Tibial nerve (tissue), 4 donors: Measurements from ENCODE around the gene SNAPC1. TPM values are rescaled to one million over a fixed set of nuclear protein-coding genes. Genes with fewer than 3 reads are reported as not detected.

Experiments
- DNase-seq, 2 donors: peaks; one replicate each; pipeline ENCODE4 v3.0.0-alpha.2; 2019; ENCODE audit warnings: low spot score in 2 of 2
- H3K27ac ChIP-seq, 4 donors: fragments of 200-600 bp; sonication (generic) in 3 of 4; one replicate each; pipeline ENCODE4 v1.5.1; 2017 to 2019; ENCODE audit warnings: mild to moderate bottlenecking in 1 of 4
- H3K27me3 ChIP-seq, 2 donors: fragments of 200-600 bp; sonication (generic) in 1 of 2; one replicate each; pipeline versions ENCODE4 v1.5.1 to v1.6.0; 2017 to 2019
- H3K36me3 ChIP-seq, 3 donors: fragments of 200-600 bp; sonication (generic); one replicate each; pipeline ENCODE4 v1.5.1; 2018 to 2019
- H3K4me1 ChIP-seq, 4 donors: fragments of 200-600 bp; sonication (generic) in 3 of 4; one replicate each; pipeline ENCODE4 v1.5.1; 2017 to 2019
- H3K4me3 ChIP-seq, 4 donors: fragments of 200-600 bp; sonication (generic) in 3 of 4; one replicate each; pipeline ENCODE4 v1.5.1; 2017 to 2019; ENCODE audit warnings: mild to moderate bottlenecking in 1 of 4, moderate library complexity in 1 of 4
- H3K9me3 ChIP-seq, 4 donors: fragments of 200-600 bp; sonication (generic) in 3 of 4; one replicate each; pipeline ENCODE4 v1.5.1; 2017 to 2019
- EP300 ChIP-seq, 2 donors: sonication (generic); formaldehyde crosslinking; IDR thresholded peaks; one replicate each; pipeline ENCODE4 v1.6.1; 2017; ENCODE audit warnings: antibody characterized with exemption in 2 of 2, mild to moderate bottlenecking in 1 of 2
- POLR2A ChIP-seq, 2 donors: fragments of 450-650 bp; IDR thresholded peaks; one replicate each; pipeline ENCODE4 v1.6.1; 2017; ENCODE audit warnings: antibody characterized with exemption in 2 of 2, mild to moderate bottlenecking in 2 of 2, moderate library complexity in 2 of 2
- WGBS, 2 donors: methylation state at CpG; one replicate each; pipeline ENCODE4 v1.1.5; 2018; 5-methylcytosine and 5-hydroxymethylcytosine counted together
- total RNA-seq, 4 donors: library from RNA; depleted of rRNA; stranded (reverse); fragments of >200 nt; gene quantifications; one replicate each; pipeline ENCODE4 v1.1.0, GENCODE V29; 2016
- TF ChIP-seq, protein P1 (sequence below), 5 experiments: fragments of 200-600 bp in 3 of 5; fragments of 450-650 bp in 2 of 5; sonication (generic) in 3 of 5; IDR thresholded peaks; one replicate each; pipeline ENCODE4 v1.5.1; 2016 to 2019; ENCODE audit warnings: antibody characterized with exemption in 5 of 5, mild to moderate bottlenecking in 3 of 5, moderate library complexity in 2 of 5

SNAPC1 gene
- total RNA-seq, 4 donors from 2014 or later, result 6.3 to 14.4 (median 10.2) TPM

DNA sequence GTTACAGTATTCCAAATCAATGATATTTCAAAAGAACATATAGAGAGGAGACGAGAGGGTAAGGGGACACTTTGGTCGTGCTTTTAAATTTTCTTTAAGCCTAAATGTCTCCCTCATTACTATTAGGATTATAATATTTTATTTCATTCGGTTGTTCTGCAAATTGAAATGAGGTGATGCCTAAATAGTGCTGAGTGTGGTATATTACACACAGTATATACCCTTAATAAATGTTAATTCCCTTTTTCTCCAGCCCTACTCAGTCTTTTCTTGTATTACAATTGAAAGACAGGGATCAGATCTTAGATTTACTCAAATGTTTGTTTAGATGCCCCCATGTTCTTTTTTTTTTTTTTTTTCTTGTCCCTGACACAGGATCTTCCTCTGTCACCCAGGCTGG is 7.7 kb downstream of the SNAPC1 start:
- Histone ChIP-seq H3K9me3 (no peaks in the 10 kb centered on the region), H3K27me3 (no peaks in the 10 kb centered on the region), H3K36me3 (peaks cover 0 to 70% (median 0%) of the 10 kb centered on the region in 3 donors), H3K4me3 (no peak overlapping the region), H3K27ac (no peak overlapping the region), H3K4me1 (peaks cover 0 to 18% (median 0%) of the 10 kb centered on the region in 4 donors)
- WGBS, 2 donors, result 92 to 93% methylated on average over 3 of the region's 3 CpGs
- TF ChIP-seq, protein P1, sequence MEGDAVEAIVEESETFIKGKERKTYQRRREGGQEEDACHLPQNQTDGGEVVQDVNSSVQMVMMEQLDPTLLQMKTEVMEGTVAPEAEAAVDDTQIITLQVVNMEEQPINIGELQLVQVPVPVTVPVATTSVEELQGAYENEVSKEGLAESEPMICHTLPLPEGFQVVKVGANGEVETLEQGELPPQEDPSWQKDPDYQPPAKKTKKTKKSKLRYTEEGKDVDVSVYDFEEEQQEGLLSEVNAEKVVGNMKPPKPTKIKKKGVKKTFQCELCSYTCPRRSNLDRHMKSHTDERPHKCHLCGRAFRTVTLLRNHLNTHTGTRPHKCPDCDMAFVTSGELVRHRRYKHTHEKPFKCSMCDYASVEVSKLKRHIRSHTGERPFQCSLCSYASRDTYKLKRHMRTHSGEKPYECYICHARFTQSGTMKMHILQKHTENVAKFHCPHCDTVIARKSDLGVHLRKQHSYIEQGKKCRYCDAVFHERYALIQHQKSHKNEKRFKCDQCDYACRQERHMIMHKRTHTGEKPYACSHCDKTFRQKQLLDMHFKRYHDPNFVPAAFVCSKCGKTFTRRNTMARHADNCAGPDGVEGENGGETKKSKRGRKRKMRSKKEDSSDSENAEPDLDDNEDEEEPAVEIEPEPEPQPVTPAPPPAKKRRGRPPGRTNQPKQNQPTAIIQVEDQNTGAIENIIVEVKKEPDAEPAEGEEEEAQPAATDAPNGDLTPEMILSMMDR (IDR thresholded peaks at IDR 0.05), result no peak
- TF ChIP-seq EP300 (IDR thresholded peaks at IDR 0.05), result no peak
- no peak for TF ChIP-seq POLR2A (IDR thresholded peaks at IDR 0.05)
- no peak for DNase-seq

DNA sequence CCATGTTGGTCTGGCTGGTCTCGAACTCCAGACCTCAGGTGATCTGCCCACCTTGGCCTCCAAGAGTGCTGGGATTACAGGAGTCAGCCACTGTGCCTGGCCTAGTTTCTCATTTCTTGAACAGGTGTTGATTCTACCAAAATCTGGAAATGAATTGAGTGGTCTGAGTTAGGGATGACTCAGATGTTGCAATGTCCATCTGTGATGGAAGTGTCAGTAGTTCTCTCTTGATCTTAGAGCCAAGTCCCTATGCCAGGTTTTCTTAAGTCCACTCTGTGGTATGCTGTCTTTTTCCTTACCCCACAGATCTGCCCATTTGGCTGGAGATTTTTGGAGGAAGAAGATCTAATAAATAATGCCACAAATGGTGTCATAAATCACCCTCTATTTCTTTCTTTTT is 12.6 kb downstream of the SNAPC1 start:
- Histone ChIP-seq H3K27me3 (no peaks in the 10 kb centered on the region), H3K36me3 (peaks cover 0 to 86% (median 0%) of the 10 kb centered on the region in 3 donors), H3K4me1 (no peaks in the 10 kb centered on the region), H3K4me3 (no peak overlapping the region), H3K27ac (no peak overlapping the region), H3K9me3 (no peaks in the 10 kb centered on the region)
- TF ChIP-seq, protein P1 (IDR thresholded peaks at IDR 0.05), result no peak
- no peak for TF ChIP-seq POLR2A (IDR thresholded peaks at IDR 0.05)
- no peak for TF ChIP-seq EP300 (IDR thresholded peaks at IDR 0.05)
- WGBS, 2 donors, result 92 to 100% methylated on average over 1 of the region's 1 CpG
- no peak for DNase-seq

DNA sequence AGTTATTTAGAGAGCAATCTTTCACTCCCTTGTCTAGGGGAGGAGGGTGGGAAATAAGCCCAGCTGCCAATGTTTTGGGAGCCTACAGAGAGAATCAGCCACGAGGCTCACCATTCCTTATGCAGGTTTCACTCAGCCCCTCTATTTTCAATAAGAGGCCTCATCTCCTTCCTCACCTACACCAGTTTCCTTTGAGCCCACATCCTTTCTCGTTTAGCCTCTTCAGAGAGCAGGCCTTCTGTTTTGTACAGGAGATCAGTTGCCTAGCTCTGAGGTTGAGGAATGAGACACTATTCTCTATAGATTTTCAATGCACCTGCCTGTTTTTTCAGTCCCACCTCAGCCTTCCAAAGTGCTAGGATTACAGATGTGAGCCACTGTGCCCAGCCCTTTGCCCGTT is 17.9 kb downstream of the SNAPC1 start:
- no peak for TF ChIP-seq POLR2A (IDR thresholded peaks at IDR 0.05)
- TF ChIP-seq, protein P1 (IDR thresholded peaks at IDR 0.05), result no peak
- no peak for TF ChIP-seq EP300 (IDR thresholded peaks at IDR 0.05)
- Histone ChIP-seq H3K9me3 (no peaks in the 10 kb centered on the region), H3K27me3 (no peaks in the 10 kb centered on the region), H3K4me3 (no peak overlapping the region), H3K36me3 (peaks cover 0 to 84% (median 5%) of the 10 kb centered on the region in 3 donors), H3K27ac (no peak overlapping the region), H3K4me1 (no peaks in the 10 kb centered on the region)
- 80 to 83% methylated on average over 3 of the region's 3 CpGs for WGBS, 2 donors
- no peak for DNase-seq

DNA sequence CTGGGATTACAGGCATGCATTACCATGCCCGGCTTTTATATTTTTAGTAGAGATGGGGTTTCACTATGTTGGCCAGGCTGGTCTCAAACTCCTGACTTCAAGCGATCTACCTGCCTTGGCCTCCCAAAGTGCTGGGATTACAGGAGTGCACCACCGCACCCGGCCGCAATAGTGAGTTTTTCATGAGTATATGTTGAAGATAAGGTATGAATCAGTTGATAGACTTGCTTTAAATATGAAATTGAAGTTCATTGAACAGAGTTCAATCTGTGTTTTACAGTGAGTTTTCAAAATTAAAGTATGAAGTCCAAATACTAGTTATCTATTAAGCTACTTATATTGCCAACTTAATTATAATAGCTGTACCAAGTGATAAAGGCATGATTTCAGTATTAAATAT is 35.1 kb downstream of the SNAPC1 start:
- Histone ChIP-seq H3K27ac (no peak overlapping the region), H3K9me3 (no peaks in the 10 kb centered on the region), H3K36me3 (peaks cover 0 to 40% (median 0%) of the 10 kb centered on the region in 3 donors), H3K4me3 (no peak overlapping the region), H3K27me3 (no peaks in the 10 kb centered on the region), H3K4me1 (no peaks in the 10 kb centered on the region)
- 99 to 100% methylated on average over 5 of the region's 5 CpGs for WGBS, 2 donors
- DNase-seq, result no peak
- no peak for TF ChIP-seq POLR2A (IDR thresholded peaks at IDR 0.05)

DNA sequence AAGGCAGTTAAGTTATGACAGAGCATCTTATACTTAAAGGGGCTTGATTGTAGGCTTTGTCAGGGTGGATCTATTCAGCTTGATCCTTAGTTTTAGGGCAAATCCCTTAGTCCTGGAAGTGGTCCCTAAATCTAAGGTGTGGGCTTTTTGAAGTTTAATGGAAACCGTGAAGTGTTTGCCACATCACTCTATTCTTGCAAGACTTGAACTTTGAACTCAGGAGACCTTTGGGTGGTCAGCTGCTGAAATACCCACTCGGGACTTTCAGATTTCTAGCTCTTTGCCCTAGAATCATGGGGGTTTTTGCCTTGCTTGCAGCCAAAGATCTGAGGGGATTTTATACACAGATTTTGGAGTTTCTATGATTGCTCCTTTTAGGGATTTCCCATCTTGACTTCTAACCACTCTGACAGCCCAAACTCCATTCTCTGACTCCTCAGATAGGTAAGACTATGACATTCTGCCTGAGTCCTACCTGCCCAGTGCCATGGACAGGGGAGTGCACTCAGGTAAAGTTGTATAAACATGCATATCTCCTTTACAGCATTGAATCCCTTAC is 39.9 kb downstream of the SNAPC1 start:
- no peaks in the 10 kb centered on the region for H3K27me3 ChIP-seq
- TF ChIP-seq POLR2A (IDR thresholded peaks at IDR 0.05) (no peak), EP300 (IDR thresholded peaks at IDR 0.05) (no peak)
- TF ChIP-seq, protein P1 (IDR thresholded peaks at IDR 0.05), result no peak
- H3K27ac ChIP-seq, result no peak overlapping the region
- peaks cover 0 to 22% (median 0%) of the 10 kb centered on the region in 3 donors for H3K36me3 ChIP-seq
- H3K4me3 ChIP-seq, result no peak overlapping the region
- H3K4me1 ChIP-seq, result no peaks in the 10 kb centered on the region
- DNase-seq, result no peak
- 75 to 81% methylated on average over 2 of the region's 2 CpGs for WGBS, 2 donors
- no peaks in the 10 kb centered on the region for H3K9me3 ChIP-seq
